K562 (cell line): ENCODE results near the gene UBE2E1. TPM values are rescaled to one million over a fixed set of nuclear protein-coding genes. Genes with fewer than 3 reads are reported as not detected.

Source experiments
- BHLHE40 ChIP-seq: IDR thresholded peaks from 2 replicates; pipeline ENCODE4 v1.6.1; 2011; ENCODE audit warnings: low read length, improper control_type of control experiment
- CBFA2T3 ChIP-seq: fragments of 450-650 bp; IDR thresholded peaks from 2 replicates; pipeline ENCODE4 v1.6.1; 2017
- CBX1 ChIP-seq: sonication (generic); IDR thresholded peaks from 2 replicates; pipeline ENCODE4 v1.6.1; 2016; ENCODE audit warnings: antibody characterized with exemption, low read depth, mild to moderate bottlenecking
- CCNT2 ChIP-seq: IDR thresholded peaks from 2 replicates; pipeline ENCODE4 v1.6.1; 2011; ENCODE audit warnings: borderline replicate concordance, low read depth, mild to moderate bottlenecking, moderate library complexity, mixed read lengths, low read length; ENCODE audit not compliant: insufficient read length; ENCODE audit errors: extremely low read depth
- CHD2 ChIP-seq: IDR thresholded peaks from 2 replicates; pipeline ENCODE4 v1.6.1; 2011; ENCODE audit warnings: low read depth, low read length
- CXXC5 ChIP-seq: fragments of 250-450 bp; sonication (Bioruptor Pico); IDR thresholded peaks from 2 replicates; pipeline ENCODE4 v1.8.0; 2022; ENCODE audit warnings: inconsistent platforms, mild to moderate bottlenecking, moderate library complexity
- EGR1 ChIP-seq: fragments of 450-650 bp; conservative IDR thresholded peaks from 2 replicates; pipeline ENCODE4 v1.6.1; 2017; ENCODE audit warnings: mild to moderate bottlenecking
- EZH2 ChIP-seq: IDR thresholded peaks from 2 replicates; pipeline ENCODE4 v1.6.1; 2012; ENCODE audit warnings: low read depth, mild to moderate bottlenecking, inconsistent platforms, low read length, borderline replicate concordance
- FOXJ2 ChIP-seq: fragments of 200-800 bp; sonication (Bioruptor generic); IDR thresholded peaks from 2 replicates; pipeline ENCODE4 v1.6.1; 2016; ENCODE audit warnings: missing genetic modification characterization, missing compliant biosample characterization
- HDAC1 ChIP-seq, 2 experiments: fragments of 450-650 bp; IDR thresholded peaks; 2 replicates each; pipeline ENCODE4 v1.6.1; 2016 to 2017; ENCODE audit warnings: inconsistent platforms in 1 of 2, mild to moderate bottlenecking in 1 of 2, moderate library complexity in 1 of 2
- HMGN3 ChIP-seq: IDR thresholded peaks from 2 replicates; pipeline ENCODE4 v1.6.1; 2011; ENCODE audit warnings: borderline replicate concordance, low read depth, mild to moderate bottlenecking, mixed read lengths, low read length; ENCODE audit not compliant: insufficient read length; ENCODE audit errors: extremely low read depth
- MAZ ChIP-seq, 2 experiments: fragments of 450-650 bp in 1 of 2; sonication (generic) in 1 of 2; formaldehyde crosslinking; IDR thresholded peaks in 1 of 2; conservative IDR thresholded peaks in 1 of 2; 2 replicates each; pipeline versions ENCODE4 v1.4.0 to v1.5.0; 2020; ENCODE audit warnings: mild to moderate bottlenecking in 1 of 2, missing genetic modification reagents in 1 of 2
- MBD2 ChIP-seq: sonication (generic); IDR thresholded peaks from 2 replicates; pipeline ENCODE4 v1.6.1; 2016; ENCODE audit warnings: low read depth, borderline replicate concordance
- POLR2G ChIP-seq: fragments of 200-400 bp; formaldehyde crosslinking; IDR thresholded peaks from 2 replicates; pipeline ENCODE4 v1.6.1; 2017; ENCODE audit warnings: low read depth, mild to moderate bottlenecking, antibody characterized with exemption, low read length, moderate library complexity
- SMARCB1 ChIP-seq: IDR thresholded peaks from 2 replicates; pipeline ENCODE4 v1.6.1; 2011; ENCODE audit warnings: improper control_type of control experiment, low read depth; ENCODE audit not compliant: insufficient read length
- TAF9B ChIP-seq: fragments of 450-650 bp; IDR thresholded peaks from 2 replicates; pipeline ENCODE4 v1.6.1; 2018; ENCODE audit warnings: mild to moderate bottlenecking; ENCODE audit not compliant: partially characterized antibody
- TBL1XR1 ChIP-seq, 2 experiments: IDR thresholded peaks; 2 replicates each; pipeline ENCODE4 v1.6.1; 2012; ENCODE audit warnings: improper control_type of control experiment in 2 of 2, low read length in 2 of 2, mild to moderate bottlenecking in 1 of 2
- XRCC4 ChIP-seq: IDR thresholded peaks from one replicate; pipeline ENCODE4 v1.6.1; 2011; ENCODE audit not compliant: insufficient read depth, insufficient read length; ENCODE audit errors: extremely low read depth
- ZFX ChIP-seq: sonication (generic); formaldehyde crosslinking; IDR thresholded peaks from 2 replicates; pipeline ENCODE4 v1.8.0; 2022; ENCODE audit warnings: mild to moderate bottlenecking, missing genetic modification reagents, moderate library complexity
- ZNF140 ChIP-seq: fragments of 250-450 bp; sonication (Bioruptor Pico); IDR thresholded peaks from 2 replicates; pipeline ENCODE4 v1.8.0; 2021; ENCODE audit warnings: moderate library complexity, mild to moderate bottlenecking, inconsistent platforms
- ZNF174 ChIP-seq: fragments of 250-450 bp; sonication (Bioruptor Pico); IDR thresholded peaks from 2 replicates; pipeline ENCODE4 v1.4.0; 2020; ENCODE audit warnings: mild to moderate bottlenecking
- polyA plus RNA-seq, 8 experiments: library from polyadenylated mRNA; depleted of rRNA in 4 of 8; stranded (reverse) in 5 of 8; unstranded in 3 of 8; fragments of >200 nt; fragmentation: Nextera tagmentation in 2 of 8; fragmentation: Illumina TruSeq in 1 of 8; extraction: Ambion mirVana in 2 of 8; extraction: Trizol in 1 of 8; gene quantifications; 2 replicates each; pipeline versions ENCODE4 v1.2.1 to v1.2.3, GENCODE V29; 2011 to 2014; ENCODE audit warnings: inconsistent platforms in 1 of 8, missing spikeins in 1 of 8
- total RNA-seq, 7 experiments: library from RNA; depleted of rRNA in 6 of 7; stranded (reverse); fragments of >200 nt in 6 of 7; fragmentation: Illumina TruSeq in 2 of 7; extraction: Trizol in 2 of 7; gene quantifications; 2 replicates each; pipeline versions ENCODE4 v1.2.1 to v1.2.3, GENCODE V29; 2011 to 2021; ENCODE audit warnings: low replicate concordance in 1 of 7
- TF ChIP-seq, protein P1 (sequence below): fragments of 450-650 bp; IDR thresholded peaks from 2 replicates; pipeline ENCODE4 v1.6.1; 2016; ENCODE audit warnings: borderline replicate concordance
- TF ChIP-seq, protein P2 (sequence below): fragments of 200-800 bp; sonication (Bioruptor generic); IDR thresholded peaks from 2 replicates; pipeline ENCODE4 v1.6.1; 2017; ENCODE audit warnings: missing genetic modification characterization, missing compliant biosample characterization
- TF ChIP-seq, protein P3 (sequence below): fragments of 450-650 bp; IDR thresholded peaks from 2 replicates; pipeline ENCODE4 v1.6.1; 2016; ENCODE audit warnings: low read depth, mild to moderate bottlenecking, moderate library complexity

The UBE2E1 gene
- total and polyA plus RNA-seq, 9 of the 15 experiments (the other 6 are each of a cell fraction or from before 2014, with no cell fraction given) = 54.4 to 294 (median 165) TPM

DNA sequence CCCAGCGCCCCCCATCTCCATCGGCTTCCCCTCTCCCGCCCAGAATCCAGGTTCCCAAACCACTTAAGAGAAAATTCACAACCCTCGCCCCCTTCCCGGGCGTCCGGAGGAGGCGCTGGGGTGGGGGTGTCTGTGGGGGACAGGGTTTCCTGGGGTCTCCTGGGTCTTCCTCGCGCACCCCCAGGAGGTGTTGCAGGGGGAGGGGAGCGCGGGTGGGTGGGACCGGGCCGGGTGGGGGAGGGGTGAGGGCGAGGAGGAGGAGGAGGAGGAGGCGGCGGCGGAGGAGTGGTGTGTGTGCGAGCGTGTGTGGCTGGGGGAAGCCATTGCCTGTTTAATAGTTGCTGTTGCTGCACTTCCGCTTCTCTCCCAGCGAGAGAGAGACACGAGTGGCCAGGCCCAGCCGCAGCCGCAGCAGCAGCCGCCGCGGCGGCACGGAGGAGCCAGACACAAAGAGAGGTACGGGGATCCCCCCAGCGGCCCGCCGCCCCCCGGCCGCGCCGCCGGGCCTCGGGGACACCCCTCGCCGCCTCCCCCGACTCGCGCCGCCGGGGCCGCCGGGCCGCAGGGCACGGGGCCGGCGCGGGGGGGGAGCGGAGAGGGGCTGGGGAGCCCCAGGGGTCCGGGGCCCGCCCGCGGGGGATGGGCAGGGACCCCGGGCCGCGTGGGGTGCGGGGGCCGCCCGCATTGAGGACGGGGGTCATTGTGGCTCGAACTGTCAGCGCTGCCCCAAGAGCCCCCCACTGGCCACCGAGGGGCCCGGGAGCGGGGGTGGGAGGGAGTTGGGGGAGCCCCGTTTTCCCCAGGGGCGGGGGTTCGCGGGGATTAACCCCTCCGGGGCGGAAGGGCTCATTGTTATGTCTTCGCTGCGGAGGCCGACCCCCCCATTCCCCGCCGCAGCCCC is at the start of gene UBE2E1 (continued):
- TF ChIP-seq, protein P1, sequence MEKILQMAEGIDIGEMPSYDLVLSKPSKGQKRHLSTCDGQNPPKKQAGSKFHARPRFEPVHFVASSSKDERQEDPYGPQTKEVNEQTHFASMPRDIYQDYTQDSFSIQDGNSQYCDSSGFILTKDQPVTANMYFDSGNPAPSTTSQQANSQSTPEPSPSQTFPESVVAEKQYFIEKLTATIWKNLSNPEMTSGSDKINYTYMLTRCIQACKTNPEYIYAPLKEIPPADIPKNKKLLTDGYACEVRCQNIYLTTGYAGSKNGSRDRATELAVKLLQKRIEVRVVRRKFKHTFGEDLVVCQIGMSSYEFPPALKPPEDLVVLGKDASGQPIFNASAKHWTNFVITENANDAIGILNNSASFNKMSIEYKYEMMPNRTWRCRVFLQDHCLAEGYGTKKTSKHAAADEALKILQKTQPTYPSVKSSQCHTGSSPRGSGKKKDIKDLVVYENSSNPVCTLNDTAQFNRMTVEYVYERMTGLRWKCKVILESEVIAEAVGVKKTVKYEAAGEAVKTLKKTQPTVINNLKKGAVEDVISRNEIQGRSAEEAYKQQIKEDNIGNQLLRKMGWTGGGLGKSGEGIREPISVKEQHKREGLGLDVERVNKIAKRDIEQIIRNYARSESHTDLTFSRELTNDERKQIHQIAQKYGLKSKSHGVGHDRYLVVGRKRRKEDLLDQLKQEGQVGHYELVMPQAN = no peak
- no peak for TF ChIP-seq SMARCB1
- no peak for TF ChIP-seq FOXJ2
- TF ChIP-seq MAZ (CRISPR knock-in tag; conservative IDR thresholded peaks at IDR 0.05 in 1 of 2, IDR thresholded peaks at IDR 0.05 in 1 of 2) = peak in 1 of 2 experiments; percentile 14; a peak in 1 of 4 replicates
- TF ChIP-seq TBL1XR1 (IDR thresholded peaks at IDR 0.05; ENCODE audit: low read length in 2 of 2) = 0 out of 4 replicates have a peak, but pooled peaks of 1 of the 2 experiments have one; percentile 19
- TF ChIP-seq EGR1 = peak; percentile 67
- peak; percentile 46; the same call in 1 of the 2 replicates for TF ChIP-seq MBD2
- peak; percentile 59 for TF ChIP-seq CCNT2
- TF ChIP-seq CBX1 = no peak
- peak in 1 of 2 experiments; percentile 9; a peak in 1 of 4 replicates for TF ChIP-seq HDAC1 (IDR thresholded peaks at IDR 0.05)
- TF ChIP-seq POLR2G = peak; percentile 92
- no peak for TF ChIP-seq EZH2
- TF ChIP-seq CXXC5 (CRISPR knock-in tag) = peak; percentile 44; the same call in 1 of the 2 replicates
- TF ChIP-seq, protein P2, sequence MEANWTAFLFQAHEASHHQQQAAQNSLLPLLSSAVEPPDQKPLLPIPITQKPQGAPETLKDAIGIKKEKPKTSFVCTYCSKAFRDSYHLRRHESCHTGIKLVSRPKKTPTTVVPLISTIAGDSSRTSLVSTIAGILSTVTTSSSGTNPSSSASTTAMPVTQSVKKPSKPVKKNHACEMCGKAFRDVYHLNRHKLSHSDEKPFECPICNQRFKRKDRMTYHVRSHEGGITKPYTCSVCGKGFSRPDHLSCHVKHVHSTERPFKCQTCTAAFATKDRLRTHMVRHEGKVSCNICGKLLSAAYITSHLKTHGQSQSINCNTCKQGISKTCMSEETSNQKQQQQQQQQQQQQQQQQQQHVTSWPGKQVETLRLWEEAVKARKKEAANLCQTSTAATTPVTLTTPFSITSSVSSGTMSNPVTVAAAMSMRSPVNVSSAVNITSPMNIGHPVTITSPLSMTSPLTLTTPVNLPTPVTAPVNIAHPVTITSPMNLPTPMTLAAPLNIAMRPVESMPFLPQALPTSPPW (CRISPR knock-in tag) = peak; percentile 89
- TF ChIP-seq XRCC4 = no peak
- no peak for TF ChIP-seq ZNF174
- peak; percentile 26; the same call in 1 of the 2 replicates for TF ChIP-seq BHLHE40
- TF ChIP-seq TAF9B = peak; percentile 30
- TF ChIP-seq ZNF140 (CRISPR knock-in tag) = no peak
- TF ChIP-seq ZFX (CRISPR knock-in tag) = peak; percentile 68
- TF ChIP-seq HMGN3 = peak; percentile 52
- 0 out of 2 replicates have a peak, but pooled peaks have one; percentile 6 for TF ChIP-seq CHD2
- TF ChIP-seq, protein P3, sequence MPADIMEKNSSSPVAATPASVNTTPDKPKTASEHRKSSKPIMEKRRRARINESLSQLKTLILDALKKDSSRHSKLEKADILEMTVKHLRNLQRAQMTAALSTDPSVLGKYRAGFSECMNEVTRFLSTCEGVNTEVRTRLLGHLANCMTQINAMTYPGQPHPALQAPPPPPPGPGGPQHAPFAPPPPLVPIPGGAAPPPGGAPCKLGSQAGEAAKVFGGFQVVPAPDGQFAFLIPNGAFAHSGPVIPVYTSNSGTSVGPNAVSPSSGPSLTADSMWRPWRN = no peak
- no peak for TF ChIP-seq CBFA2T3
